Hypothalamus (tissue), 51 donors: ENCODE measurements around the gene ANKH.
"Not testable (repeated sequence)": the region's sequence is repeated elsewhere in the genome, so short reads cannot be mapped to it uniquely, and the experiment has no call there.

ENCODE experiments used
- DNase-seq, 51 donors: peaks; one replicate each; lab custom pipeline; 2025; lab: John Stamatoyannopoulos, UW

The ANKH gene

GRCh38 chr5:14884062-14884612 lies 12.6 kb upstream of the ANKH start:
- DNase-seq = no peak

DNA sequence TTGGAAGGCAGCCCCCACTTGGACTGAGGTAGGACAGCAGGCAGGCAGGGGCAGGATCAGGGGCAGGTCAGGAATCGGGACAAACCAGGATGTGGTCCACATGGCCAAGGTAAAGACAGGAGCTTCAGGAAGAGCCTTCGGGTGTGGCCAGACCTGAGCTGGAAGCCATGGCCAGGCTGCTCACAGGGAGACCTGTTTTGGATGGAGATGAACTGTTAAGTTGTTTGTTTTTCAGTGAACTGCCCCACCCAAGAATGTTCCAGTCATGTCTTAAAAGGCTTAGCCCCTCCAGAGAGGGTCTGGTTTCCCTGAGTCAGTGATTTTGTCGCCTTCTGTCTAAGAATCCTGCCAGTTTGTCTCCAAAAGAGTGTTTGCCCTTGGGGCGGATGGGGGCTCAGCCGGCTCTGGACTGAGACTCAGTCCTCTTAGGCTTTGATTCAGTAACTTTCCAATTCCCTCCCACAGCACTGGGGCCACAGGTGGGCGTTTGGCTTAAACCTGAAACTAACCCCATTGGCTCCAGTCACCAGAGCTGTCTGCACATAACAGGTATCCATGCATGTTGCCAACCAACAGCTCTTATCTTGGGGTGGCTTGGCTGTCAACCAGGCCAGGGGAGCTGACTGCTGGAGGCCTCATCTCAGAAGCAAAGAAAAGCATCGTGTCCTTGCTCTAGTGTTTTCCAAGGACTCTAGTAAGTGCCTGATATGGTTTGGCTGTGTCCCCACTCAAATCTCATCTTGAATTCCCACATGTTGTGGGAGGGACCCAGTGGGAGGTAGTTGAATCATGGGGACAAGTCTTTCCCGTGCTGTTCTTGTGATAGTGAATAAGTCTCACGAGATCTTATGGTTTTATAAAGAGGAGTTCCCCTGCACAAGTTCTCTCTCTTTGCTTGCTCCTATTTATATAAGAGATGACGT lies 11.3 kb upstream of the ANKH start:
- DNase-seq = no peak

GRCh38 chr5:14881826-14882225 lies 10.2 kb upstream of the ANKH start:
- DNase-seq = no peak

DNA sequence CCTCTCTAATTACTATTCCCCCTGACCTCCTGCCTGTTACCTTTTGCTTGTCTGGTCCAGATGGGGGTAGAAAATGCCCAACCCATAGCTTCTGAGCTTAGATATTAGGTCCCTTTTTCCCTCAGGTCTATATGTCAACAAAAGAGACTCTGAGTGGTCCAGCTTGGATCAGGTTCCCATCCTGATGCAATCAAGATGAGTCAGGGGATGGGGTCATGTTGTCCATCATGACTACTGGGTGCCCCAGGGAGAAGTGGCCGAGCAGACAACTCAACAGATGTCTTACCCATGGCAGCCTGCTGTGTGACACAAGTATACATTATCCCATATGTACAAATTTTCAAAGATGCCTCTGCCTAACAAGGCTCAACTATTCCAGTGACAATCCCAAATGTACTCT lies 9.1 kb upstream of the ANKH start:
- no peak for DNase-seq

- no peak for DNase-seq
Measured at GRCh38 chr5:14879937-14880589, 8.5 kb upstream of the ANKH start.

GRCh38 chr5:14879393-14879792 lies 7.8 kb upstream of the ANKH start:
- DNase-seq = no peak

DNA sequence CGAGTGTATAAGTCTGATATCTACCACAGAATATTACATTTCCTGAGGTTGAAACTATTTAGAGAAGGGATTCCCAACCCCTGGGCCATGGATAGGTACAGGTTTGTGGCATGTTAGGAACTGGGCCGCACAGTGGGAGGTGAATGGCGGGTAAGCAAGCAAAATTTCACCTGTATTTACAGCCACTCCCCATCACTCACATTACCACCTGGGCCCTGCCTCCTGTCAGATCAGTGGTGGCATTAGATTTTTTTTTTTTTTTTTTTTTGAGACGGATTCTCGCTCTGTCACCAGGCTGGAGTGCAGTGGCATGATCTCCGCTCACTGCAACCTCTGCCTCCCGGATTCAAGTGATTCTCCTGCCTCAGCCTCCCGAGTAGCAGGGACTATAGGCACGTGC lies 6.6 kb upstream of the ANKH start:
- not testable (repeated sequence) for DNase-seq

DNA sequence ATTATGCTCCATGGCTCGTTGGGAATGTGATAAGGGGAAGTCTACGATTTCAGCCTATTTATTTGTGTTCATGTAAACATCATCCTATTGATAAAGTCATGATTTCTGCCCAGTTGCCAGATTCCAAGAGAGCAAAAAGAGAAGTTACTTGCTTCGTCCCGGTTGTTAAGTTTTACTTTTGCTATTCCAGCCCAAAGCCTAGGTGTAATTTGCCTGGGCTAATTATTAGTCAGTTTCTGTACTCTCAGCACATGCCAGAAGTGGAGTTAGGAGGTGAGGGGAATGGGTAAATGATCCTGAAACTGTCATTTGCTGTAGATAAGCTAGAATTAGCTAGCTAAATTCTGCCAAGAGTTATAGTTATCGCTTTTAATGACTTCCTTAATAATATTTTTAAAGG lies 4.5 kb upstream of the ANKH start:
- DNase-seq = no peak

- no peak for DNase-seq
Measured at GRCh38 chr5:14873790-14874189, 2.2 kb upstream of the ANKH start.

DNA sequence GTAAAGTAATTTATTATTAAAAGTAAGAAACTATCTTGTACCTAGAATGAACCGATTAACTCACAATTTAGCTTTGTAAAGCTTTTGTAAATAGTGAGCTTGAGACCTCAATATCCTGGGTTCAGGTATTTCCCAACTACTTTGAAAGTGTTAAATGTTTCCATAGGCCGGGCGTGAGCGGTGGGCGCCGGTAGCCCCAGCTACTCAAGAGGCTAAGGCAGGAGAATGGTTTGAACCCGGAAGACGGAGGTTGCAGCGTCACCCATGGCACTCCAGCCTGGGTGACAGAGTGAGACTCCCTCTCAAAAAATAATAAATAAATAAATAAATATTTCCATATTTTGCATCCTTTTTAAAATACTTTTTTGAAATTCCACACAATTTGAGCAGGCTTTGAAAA lies 1.5 kb upstream of the ANKH start:
- DNase-seq = peak in 1 of 51 donors; percentile 3

- peak in 50 of 51 donors; percentile 14 to 83 (median 60) for DNase-seq
Measured at GRCh38 chr5:14872070-14872989, 752 bp upstream of the ANKH start.

DNA sequence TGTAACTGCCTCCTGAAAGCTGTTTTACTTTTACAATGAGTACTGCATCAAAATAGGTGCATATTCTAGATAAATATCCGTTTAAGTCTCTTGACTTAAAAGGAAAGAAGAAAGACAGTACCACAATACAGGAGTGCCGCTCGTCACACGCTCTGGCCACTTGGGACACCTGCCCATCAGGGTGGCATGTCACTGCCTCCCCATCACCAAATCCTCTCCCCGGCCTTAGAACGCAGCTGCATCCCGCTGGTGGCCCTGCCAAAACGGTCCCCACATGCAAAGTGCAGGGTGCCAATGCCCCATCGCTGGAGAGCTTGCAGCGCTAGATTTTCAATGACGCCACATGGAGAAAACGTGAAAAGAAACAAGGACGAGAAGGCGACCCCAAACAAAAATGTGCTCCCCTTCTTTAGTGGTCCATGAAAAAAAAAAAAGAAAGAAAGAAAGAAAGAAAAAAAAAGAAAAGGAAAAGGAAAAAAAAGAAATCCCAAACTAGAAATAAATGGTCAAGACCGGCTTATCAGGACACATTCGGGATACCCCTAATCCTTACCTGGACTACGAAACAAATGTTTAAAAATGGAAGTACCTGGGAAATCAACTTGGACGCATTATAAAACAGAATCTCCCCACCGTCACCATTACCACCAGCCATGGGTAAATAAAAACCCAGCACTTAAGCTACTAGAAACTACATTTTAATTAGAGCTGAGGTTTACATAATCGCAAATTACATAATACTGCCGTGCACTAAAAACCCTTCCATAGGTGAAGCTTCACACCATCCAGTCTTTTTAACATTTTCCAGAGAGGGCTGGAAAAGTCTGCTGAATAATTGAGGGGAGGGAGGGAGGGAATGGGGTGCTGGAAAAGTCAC lies 1.0 kb downstream of the ANKH start:
- DNase-seq = peak in 32 of 51 donors; percentile 7 to 60 (median 22)

DNA sequence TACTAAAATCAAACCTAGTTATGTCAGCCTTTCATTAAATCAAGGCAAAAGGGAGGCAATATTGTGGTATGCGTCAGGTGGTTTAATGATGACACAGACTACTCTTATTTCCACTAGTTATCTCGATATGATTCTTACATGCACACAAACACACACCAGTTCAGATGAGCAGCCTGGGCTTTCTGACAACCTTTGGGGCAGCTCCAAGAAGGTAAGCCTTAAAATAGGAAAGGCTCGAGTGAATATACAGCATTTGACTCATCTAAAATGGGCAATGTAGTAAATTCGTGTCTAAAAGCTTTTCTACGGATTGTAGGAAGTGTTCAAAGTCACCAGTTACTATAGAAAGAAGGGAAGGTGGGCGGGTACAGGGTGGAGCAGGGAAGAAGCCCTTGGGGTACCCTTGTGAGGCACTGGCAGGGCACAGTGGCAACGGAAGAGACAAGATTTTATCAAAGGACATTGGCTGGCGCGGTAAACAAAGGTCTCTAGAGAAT lies 1.9 kb downstream of the ANKH start:
- DNase-seq = peak in 3 of 51 donors; percentile 9 to 45 (median 27)

DNA sequence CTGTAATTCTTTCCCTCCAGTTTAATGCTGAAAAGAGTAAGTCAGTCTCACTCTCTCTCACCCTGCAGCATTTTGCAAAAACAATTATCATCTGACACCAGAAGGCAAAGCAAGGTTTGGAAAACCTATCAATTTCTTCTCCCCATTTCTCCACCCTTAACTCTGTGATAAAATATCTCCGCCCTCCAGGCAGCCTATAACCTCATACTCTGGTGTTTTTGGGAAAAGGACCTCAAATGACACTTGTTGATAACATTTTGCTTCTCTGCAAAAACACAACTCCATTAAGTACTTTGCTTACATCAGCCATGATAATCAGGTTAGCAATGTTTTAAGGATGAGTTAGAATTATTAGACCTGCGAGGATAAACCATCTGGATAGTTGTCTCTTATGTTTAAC lies 2.3 kb downstream of the ANKH start:
- no peak for DNase-seq

GRCh38 chr5:14868771-14869170 lies 2.8 kb downstream of the ANKH start:
- DNase-seq = no peak

DNA sequence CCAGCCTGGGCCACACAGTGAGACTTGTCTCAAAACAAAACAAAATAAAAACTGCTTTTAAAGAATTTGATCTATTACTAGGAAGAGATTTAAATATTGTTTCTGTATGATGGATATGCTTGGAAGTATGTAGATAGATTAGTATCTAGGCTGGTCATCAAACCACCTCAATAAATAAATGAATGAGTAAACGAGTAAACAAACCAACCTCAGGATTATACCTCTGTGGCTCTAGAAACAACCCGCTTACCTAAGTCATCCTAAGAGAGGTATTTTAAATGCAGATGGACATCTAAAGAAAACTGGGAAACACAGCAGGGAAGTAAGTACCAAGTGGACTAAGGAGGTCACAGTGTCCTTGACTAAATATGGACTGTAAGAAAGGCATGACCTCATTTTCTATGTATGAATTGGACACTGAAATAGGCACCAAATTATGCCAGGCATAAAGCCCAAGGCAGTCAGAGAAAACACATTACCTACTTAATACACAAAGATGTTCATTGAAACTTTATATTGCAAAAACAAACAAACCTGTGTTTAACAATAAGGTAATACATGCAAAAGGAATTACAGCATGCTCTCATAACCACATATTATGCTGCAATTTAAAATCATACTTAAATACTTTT lies 7.3 kb downstream of the ANKH start:
- no peak for DNase-seq

DNA sequence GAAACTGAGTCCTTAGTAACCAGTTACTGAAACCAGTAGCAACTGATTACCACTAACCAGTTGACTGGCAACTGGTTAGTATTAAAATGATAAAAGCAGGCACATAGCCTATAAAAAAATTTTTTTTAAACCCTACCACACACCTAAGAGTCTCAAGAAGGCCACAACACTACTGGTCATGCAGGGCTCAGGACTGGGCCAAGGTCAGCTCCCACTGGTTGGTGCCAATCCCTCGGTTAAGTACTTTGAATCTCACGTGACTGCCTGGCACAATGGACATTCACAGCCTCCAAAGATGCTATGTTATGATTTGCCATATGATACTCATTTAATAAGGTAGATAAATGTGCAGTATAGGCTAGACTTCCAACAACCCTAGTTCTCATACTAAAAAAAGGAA lies 8.5 kb downstream of the ANKH start:
- no peak for DNase-seq

- DNase-seq = no peak
Measured at GRCh38 chr5:14861123-14861765, 10.3 kb downstream of the ANKH start.
